ENCODE measurements around the gene CTDSPL. TPM values are rescaled to one million over a fixed set of nuclear protein-coding genes. Genes with fewer than 3 reads are reported as not detected.
"Not testable (repeated sequence)": the region's sequence is repeated elsewhere in the genome, so short reads cannot be mapped to it uniquely, and the experiment has no call there.

CTDSPL gene
- total RNA-seq, 1 experiment from 2014 or later: 26.3 TPM

DNA sequence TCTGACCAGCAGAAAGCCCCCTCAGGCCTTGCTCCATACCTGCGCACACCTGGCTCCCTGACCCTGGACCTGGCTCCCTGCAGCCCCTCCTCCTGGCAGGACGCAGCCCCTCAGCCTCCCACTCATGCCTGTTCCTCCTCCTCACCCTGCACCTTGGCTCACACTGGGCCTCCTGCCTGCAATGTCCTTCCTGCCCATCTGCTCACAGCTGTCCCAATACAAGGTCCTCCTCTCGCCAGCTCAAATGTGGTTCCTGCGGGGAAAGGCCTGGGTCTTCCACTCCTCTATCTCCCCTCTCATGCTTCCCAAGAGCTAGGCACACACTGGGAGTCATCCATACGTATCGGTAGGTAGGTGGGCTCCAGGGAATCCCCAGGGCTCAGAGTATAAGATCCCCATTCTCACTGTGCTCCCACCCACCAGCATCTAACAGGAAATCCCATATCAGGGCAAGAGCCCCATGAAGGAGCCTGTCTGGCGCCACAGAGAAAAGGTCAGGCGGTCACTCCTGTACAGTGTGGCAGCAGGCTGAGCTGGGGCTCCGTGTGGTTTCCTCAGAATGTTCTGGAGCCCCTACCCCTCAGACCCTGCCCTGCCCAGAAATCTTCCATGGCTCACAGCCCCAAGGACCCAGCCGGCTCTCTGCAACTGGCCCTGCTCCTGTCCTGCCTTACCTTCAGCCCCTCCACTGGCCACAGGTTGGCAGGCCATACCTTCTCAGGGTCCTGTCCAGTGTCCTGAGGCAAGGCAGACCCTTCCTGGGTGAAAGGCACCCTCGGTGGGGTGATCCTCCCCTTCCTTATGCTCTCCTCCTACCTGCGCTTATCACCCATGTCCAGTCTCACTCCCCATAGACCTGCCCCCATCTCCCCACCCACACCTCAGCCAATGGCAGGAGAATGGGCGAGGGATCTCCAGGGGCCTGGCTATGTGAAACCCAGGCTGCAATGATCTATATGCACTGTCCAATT is 156.9 kb downstream of the CTDSPL start:
- DNase-seq (ENCODE audit: low read depth): no peak

DNA sequence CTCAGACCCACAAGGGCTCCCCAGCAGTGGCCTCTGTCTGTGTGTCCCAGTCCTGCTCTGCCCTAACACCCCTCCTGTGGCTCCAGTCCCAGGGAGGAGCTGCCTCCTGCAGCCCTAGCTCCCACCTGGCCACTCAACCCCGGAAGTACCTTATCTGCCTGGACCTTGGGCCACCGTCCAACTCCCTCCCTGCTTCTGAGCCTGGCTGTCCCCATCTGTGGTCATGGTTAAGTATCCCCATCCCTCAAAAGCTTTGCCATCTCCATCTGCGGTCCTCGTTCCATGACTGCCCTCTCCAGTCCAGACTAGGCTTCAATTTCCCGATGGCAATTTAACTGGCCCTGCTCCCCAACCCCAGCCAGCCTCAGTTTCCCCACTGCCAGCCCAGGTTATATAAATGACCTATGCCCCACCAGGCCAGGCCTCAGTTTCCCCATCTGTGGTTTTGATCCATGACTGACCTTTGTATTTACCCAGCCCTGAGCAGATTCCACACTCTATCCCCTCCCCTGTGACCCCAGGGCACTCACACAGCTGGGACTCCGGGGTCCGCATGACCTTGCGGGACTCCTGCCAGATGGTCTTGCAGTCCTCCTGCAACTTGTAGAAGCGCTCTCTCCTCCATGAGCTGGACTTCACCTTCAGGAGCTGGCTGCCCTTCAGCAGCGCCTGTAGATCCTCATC is 158.1 kb downstream of the CTDSPL start:
- DNase-seq (ENCODE audit: low read depth): no peak

- DNase-seq (ENCODE audit: low read depth): no peak
These were observed 158.7 kb downstream of the CTDSPL start for GRCh38 chr3:38020342-38020726.

- no peak for DNase-seq (ENCODE audit: low read depth)
These were observed 159.5 kb downstream of the CTDSPL start for GRCh38 chr3:38021196-38021595.

DNA sequence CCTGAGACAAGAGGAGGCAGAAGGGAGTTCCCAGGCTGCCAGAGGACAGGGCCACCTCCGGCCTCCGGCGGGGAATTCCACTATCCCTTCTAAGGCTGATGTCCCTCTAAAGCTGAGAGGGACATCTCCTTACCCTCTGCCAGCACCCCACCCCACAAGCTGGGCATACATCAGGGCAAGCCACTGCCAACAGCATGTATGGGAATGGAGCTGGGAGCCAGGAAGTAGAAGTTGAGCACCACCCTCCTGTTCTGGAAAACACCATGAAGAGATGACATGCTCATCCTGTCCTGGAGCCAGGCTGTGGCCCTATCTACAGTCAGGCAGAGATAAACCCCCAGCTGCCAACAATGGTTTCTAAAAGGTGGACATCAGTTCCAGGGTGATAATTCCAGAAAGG is 160.6 kb downstream of the CTDSPL start:
- DNase-seq (ENCODE audit: low read depth): no peak

GRCh38 chr3:38022896-38023709 is 161.4 kb downstream of the CTDSPL start:
- DNase-seq (ENCODE audit: low read depth): no peak

- DNase-seq (ENCODE audit: low read depth): no peak
These were observed 165.2 kb downstream of the CTDSPL start for GRCh38 chr3:38026856-38027255.

DNA sequence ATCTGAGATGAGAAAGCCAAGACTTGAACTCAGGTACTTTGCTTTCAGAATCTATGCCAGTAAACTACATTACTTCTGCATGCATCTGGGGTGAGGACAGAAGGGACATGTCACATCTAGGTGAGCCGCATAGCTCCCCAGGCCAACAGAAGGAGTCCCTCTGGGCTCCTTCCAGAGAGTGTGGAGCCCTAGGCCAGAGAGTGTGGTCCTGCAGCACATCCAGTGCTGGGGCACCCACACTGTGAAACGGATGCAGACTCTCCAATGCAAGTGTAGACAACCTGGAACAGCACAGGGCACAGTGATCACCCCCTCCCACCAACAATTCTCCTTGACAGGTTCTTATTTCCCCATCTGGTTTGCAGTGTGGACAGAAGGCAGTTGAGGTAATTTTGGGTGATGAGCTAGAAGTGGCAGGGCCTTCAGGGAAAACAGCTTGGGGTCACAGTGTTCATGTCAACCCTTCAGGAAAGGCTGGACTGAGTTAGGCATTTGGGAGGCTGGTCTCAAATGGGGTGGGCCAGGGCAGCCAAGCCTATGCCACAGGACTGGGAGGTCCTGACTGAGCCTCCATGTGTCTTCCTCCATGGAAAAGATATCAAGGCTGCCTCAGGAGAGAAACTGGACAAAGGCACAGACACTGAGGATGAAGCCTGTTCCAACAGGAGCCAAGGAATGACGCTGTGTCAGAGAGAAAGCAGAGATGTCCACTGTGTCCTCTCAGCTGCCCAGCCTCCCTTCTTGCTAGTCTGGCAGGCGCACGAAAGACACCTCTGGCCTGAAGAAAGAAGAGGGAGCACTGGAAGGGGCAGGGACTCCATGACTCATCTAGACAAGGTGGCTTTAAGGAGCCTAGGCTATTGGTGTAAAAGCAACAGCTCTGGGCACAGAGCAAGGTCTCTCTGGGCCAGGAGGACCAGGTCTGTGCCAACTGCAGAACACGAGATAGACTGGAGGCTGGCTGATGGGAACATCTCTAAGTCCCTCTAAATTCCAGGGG is 166.1 kb downstream of the CTDSPL start:
- DNase-seq (ENCODE audit: low read depth): no peak

GRCh38 chr3:38028621-38029361 is 167.1 kb downstream of the CTDSPL start:
- no peak for DNase-seq (ENCODE audit: low read depth)

DNA sequence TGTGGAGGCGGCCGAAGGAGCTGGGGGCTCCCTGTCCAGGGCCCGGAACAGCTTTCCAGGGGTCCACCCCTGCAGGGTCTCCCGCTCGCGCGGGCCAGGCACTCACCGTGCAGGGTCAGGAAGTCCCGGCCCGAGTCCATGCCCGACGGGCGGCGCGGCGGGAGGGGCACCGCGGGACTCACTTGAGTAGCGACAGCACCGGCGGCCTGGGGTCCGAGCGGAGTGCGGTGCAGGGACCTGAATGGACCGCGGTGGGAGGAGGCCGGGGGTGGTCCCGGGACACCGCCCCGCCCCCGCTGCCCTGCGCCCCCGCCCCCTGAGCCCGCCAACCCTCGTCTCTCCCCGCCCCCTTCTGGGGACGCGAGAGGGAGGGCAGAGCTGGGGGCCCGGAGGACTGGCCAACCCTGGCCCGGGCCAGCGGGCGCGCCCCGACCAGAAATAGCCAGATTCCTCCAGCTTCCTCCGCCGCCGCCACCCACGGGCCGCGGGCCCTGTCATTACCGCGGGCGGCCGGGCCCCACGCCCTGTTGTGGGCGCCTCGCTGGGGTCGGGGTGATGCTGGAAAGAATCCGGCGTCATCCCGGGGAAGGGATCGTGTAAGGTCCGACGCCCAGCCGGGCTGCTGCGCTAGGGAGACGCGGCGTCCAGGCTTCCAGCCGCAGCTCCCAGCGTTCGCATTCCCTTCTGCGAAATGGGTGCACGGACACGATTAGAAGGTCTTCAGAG is 167.9 kb downstream of the CTDSPL start, which contains the start of gene PLCD1:
TSS of gene PLCD1 (minus strand) at position 243 of the 726 bp plus-strand sequence. CDS start at position 140, 103 bp downstream.
- peak; percentile 56 for DNase-seq (ENCODE audit: low read depth)

DNA sequence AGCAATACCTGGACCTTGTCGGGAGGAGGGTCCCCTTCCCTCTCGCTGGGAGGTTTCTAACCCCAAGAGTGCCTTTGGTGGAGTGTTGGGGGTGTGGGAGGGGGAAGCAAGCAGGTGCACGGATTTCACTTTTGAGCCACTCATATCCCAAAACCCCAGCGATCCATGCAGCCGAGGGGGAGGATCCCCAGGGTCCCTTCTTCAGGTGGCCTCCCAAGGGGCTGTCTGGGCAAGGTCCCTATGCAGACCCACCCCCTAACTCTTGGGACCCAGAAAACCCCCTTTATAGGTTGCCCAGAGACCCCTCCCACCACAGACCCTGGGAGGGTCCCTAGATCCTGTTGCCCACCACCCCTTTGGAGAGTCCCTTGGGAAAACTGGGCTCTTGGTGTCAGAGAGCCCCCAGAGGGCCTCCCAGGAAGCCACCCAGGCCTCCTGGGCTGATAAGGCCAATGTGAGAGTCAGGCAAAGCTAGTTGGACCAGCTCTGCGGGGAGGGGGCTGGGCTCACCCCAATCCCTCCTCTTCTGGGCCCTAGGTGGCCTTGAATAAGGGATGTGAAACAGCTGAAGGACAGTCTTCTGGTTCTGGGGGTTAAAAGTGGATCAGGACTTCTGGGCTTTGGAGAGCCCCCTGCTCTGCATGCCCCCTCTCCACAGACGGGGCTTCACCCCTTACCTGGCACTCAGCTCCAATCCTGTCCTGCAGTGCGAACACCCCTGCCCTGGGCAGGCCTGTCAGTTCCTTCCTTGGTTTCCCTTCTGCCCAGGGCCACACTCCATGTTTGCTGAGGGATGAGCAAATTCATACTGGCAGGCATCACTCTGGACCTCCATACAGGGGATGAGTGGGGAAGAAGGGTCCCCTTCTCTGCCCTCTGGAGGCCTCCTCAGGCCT is 168.7 kb downstream of the CTDSPL start:
- DNase-seq (ENCODE audit: low read depth): no peak

DNA sequence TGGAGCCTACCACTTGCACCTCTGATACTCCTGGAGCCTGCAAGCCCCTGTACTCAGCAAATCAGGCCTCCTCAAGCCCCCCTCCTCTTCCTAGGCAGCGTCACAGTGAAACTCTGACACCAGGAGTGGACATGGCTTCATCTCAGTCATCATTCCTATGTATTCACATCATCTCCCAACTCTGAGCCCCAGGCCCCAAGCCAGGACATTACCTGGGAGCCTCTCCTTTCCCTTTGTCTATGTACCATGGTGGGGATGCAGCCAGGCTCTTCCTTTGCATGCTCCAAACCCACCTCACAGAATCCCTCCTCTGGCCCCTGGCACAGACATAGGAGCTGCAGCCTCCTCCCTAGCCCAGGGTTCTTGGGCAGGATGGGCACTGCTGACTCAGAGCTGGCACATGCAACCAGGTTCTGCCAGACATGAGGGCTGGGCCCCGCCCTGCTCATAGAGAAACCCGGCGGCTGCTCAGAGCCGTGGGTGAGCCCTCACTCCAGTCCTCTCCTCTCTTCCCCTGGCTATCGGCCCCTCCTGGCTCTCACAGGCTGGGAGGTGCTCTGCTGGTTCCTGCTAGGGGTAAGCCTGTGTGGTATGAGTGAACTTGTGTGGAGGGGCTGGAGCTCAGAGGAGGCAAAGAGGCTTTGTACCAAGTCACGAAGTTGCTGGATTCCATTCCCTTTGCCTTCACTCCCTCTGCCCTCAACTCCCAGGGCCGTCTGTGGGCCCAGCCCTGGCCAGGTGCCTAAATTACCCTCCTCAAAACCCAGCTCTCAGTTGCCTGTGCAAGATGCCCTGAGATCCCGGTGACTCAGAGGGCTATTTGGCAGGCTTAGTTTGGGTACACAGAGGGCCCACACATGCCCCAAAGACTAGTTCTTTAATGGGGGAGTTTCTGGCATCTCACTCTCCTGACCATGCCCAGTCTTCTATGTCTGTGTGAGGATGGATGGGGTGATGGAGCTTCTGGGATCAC is 169.6 kb downstream of the CTDSPL start:
- DNase-seq (ENCODE audit: low read depth): peak; percentile 71

DNA sequence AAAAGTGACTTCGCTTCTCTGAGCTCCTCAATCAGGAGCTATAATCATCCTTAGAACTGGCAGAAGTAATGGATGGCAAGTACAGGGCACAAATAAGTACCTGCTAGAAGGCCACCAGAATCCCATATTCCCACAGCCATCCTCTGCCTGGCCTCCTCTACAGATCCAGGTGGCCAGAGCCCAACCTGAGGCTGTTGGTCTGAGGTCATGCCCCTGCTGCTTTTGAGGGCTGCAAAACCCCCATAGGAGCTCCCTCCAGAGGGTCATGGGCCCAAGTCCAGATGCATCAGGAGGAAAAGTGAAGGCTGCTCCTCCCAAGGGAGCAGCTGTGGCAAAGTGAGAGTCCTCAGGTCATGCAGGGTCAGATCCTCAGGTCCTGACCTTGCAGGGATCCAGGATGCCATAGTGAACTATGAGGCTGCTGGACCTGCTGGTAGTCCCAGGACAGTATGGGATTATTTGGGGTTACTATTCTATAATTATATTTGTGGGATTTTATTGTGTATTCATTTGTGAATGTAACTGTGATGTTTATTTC is 170.7 kb downstream of the CTDSPL start:
- DNase-seq (ENCODE audit: low read depth): no peak

GRCh38 chr3:38033586-38033985 is 171.9 kb downstream of the CTDSPL start:
- not testable (repeated sequence) for DNase-seq (ENCODE audit: low read depth)
